Measurements from ENCODE around the gene ZNF148.

Gene ZNF148

GRCh38 chr3:125177746-125178145 is 197.4 kb downstream of the ZNF148 start:
- ChIA-PET POLR2A (no interaction called here), CTCF (no interaction called here)
- Histone ChIP-seq H3K4me3 (ENCODE audit: low read depth, low read length) (no peak overlapping the region), H3K36me3 (ENCODE audit: control insufficient read depth in 2 of 2, insufficient read depth in 1 of 2, low read length in 2 of 2) (no peaks in the 10 kb centered on the region), H3K4me1 (ENCODE audit: control insufficient read depth, insufficient read depth, low read length) (no peaks in the 10 kb centered on the region), H3K27ac (ENCODE audit: extremely low read depth, low read depth, low read length) (no peak overlapping the region), H3K9me3 (ENCODE audit: control insufficient read depth, insufficient read depth, low read depth, low read length) (no peaks in the 10 kb centered on the region)
- TF ChIP-seq ZNF514 (tag by site-specific recombination; IDR thresholded peaks at IDR 0.05) (no peak), ZSCAN18 (tag by site-specific recombination; IDR thresholded peaks at IDR 0.05) (no peak), ZNF146 (tag by site-specific recombination; IDR thresholded peaks at IDR 0.05) (no peak), WT1 (tag by site-specific recombination; IDR thresholded peaks at IDR 0.05) (no peak), ZBTB8A (tag by site-specific recombination; IDR thresholded peaks at IDR 0.05) (no peak), ZBTB17 (tag by site-specific recombination; IDR thresholded peaks at IDR 0.05) (no peak), SETDB1 (IDR thresholded peaks at IDR 0.05; ENCODE audit: insufficient read length, low read length) (no peak), ZNF426 (tag by site-specific recombination; IDR thresholded peaks at IDR 0.05) (no peak), ZNF121 (tag by site-specific recombination; IDR thresholded peaks at IDR 0.05) (no peak), ZBTB11 (tag by site-specific recombination; conservative IDR thresholded peaks at IDR 0.05; ENCODE audit: low read depth) (no peak), GFI1B (tag by site-specific recombination; IDR thresholded peaks at IDR 0.05) (no peak), PRDM1 (tag by site-specific recombination; IDR thresholded peaks at IDR 0.05) (no peak)

Measured in HEK293 (cell line).